Stimulated activated CD4-positive, alpha-beta T cell treated with anti-CD3 and anti-CD28 coated beads, Interleukin-4, amount 100 ng/mL, for 1 hour (primary cell): ENCODE results near the gene PCBP2.
"Not testable (repeated sequence)": the region's sequence is repeated elsewhere in the genome, so short reads cannot be mapped to it uniquely, and the experiment has no call there.

Experiments
- DNase-seq: peaks from one replicate; pipeline ENCODE4 v3.0.0-alpha.2; 2020

The PCBP2 gene

DNA sequence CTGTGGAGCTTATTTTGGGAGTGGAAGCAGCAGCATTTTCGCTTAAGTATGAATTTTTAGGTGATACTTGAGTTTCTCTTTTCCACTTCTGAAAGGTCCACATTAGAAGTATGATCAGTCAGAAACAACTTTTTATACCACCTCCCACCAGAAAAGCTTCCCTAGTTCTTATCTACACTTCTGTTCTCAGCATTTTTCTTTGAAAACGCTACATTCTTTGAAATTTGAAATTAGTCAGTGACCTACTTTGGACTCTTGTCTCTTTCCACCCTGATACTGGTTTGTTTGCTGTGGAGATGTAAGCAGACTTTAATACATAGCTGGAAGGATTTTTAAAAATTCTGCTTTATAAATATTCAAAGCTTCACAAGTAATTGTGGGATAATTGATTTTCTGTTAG is 22.2 kb downstream of the PCBP2 start:
- DNase-seq = no peak

GRCh38 chr12:53474819-53475218 is 22.9 kb downstream of the PCBP2 start:
- no peak for DNase-seq

DNA sequence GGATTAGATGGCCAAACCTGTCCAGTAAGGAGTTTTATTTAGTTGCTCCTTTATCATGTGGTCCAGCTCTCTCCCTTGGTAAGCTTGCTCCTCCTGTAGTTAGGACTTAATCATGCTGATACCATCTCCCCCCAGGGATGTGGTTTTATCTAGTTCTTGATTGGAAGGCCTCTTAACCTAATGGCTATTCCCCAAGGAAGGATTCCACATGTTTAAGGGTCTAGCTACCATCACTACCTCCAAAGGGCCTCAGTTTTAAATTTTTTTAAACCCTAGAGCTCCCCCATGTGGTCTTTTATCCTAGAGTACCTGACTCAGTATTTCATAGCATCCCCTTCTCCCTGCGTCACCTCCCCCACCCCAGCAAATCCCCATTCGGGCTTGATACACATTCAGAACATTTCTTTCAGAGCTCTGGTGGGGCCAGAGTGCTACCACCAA is 24.9 kb downstream of the PCBP2 start:
- DNase-seq = no peak

GRCh38 chr12:53478865-53479264 is 27.0 kb downstream of the PCBP2 start:
- DNase-seq = no peak

DNA sequence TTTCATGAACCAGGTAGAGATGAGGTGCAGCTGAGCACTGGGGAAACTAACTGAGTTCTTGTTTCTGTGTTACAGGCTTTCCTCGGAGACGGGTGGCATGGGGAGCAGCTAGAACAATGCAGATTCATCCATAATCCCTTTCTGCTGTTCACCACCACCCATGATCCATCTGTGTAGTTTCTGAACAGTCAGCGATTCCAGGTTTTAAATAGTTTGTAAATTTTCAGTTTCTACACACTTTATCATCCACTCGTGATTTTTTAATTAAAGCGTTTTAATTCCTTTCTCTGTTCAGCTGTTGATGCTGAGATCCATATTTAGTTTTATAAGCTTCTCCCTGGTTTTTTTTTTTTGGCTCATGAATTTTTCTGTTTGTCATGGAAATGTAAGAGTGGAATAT is 27.4 kb downstream of the PCBP2 start:
- DNase-seq = no peak

DNA sequence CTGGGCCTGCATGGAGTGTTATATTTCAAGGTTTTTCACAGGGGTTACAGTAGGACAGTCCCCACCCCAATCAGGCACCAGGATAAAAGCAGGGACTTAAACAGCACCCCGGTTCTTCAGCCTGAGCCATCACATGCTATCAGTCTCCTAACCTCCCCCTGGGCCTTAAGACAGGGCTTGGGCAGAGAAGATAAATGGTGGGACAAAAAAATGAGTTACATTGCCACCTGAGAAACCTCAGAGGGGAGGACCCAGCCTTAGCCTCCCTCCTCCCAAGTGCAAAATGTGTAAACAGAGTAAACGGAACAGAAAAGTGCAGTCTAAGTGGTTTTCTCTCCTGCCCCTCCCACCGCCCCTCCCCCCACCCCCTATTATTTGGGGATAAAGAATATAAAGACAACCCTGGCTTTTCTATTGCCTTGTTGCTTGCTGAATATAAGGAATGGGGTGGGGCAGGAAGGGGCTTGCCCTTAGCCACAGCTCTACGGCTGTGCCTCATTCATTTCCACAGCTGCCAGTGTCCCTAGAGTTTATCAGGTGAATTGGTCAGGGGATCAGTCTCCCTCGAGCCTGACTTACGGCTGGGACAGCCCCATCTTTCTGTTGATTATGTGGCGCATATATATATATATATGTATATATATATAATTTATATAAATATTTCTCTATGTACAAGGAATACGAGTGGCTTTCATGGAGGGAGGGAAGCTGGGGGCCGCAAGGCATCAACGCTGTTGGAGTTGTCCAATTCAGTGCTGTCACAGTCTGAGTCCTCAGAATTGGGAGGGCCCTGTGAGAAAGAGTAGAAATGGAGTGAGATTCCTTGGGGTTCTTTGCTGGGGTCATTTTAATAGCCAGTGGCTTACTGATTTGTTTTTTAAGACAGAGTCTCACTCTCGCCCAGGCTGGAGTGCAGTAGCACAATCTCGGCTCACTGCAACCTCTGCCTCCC is 28.9 kb downstream of the PCBP2 start:
- no peak for DNase-seq

GRCh38 chr12:53481458-53481857 is 29.6 kb downstream of the PCBP2 start:
- not testable (repeated sequence) for DNase-seq

- DNase-seq = no peak
These were observed 30.2 kb downstream of the PCBP2 start for GRCh38 chr12:53481939-53482586.

GRCh38 chr12:53482626-53483168 is 30.8 kb downstream of the PCBP2 start:
- DNase-seq = no peak

- no peak for DNase-seq
These were observed 31.5 kb downstream of the PCBP2 start for GRCh38 chr12:53483225-53483978.

DNA sequence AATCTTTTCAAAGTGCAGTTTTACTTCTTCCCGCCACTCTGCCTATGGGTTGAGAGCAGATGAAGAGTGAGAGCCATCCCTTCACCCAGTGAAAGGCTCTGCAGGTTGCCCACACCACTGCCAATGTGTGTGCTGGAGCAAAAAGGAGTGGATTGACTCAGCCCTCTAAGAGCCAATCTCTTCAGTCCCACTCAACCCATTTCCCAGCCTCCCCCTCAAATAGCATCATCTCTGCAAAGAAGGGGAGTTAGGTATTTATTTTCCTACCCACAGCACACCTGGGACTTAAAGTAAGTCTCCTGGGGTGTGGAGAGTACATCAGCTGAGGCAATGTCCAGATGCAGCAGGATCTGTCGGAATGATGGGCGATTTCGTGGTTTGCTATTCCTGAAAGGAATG is 32.1 kb downstream of the PCBP2 start:
- no peak for DNase-seq

GRCh38 chr12:53484686-53485575 is 33.0 kb downstream of the PCBP2 start:
- DNase-seq = no peak

DNA sequence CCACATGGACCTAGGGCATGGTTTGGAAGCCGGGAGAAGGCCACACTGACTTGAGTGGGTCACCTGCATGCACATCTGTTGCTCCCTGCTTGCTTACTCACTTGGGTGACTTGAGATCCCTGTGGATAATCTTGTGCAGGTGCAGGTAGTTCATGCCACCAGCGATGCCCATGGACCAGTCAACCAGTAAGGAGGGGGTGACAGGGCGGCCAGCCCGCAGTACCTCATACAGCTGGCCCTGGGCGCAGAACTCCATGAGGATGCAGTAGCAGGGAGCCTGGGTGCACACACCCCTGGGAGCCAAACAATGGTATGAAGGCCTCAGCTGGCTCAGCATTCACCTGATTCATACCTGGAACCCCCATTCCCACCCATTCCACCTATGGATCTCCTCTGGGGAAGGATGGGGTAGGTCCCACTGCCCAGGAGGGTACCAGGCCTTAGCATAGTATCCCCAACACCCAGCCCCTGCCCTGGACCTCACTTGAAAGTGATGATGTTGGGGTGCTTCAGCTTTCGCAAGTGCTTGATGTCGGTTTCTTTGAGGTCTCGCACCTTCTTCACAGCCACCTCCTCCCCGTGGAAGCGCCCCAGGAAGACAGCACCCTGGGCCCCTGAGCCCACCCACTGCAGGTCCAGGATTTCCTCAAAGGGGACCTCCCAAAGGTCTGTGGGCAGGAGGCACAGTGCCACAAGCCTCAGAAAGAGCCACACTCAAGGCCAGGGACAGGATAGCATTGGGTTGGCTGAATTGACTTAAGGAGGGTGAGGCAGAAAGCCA is 34.2 kb downstream of the PCBP2 start:
- no peak for DNase-seq

GRCh38 chr12:53486736-53487487 is 35.0 kb downstream of the PCBP2 start:
- DNase-seq = no peak

DNA sequence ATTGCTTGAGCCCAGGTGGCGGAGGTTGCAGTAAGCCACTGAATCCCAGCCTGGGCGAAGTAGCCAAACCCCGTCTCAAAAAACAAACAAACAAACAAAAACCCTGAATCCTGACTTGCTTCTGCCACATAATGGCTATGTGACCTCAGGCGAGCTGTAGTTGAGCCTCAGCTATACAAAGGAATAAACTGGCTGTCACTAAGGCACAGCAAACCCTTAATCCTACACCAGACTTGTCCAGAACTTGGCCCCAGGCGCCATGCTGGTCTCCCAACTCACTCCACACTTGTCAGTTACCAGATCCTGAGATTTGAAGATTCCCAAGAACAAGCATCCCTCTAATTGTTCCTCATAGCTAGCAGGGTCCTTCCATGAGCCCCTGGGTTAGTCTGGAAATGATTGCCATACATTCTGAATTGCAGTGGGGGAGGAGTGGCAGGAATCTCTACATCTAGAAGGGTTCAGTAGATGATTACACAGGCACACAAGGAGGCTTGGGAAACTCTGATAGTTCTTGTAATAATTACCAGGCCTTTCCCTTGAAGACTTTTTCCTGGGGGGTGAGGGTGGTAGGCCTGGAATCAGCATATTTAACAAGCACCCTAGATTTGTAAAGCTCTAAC is 37.5 kb downstream of the PCBP2 start:
- no peak for DNase-seq

- DNase-seq = no peak
These were observed 40.3 kb downstream of the PCBP2 start for GRCh38 chr12:53492188-53492587.

DNA sequence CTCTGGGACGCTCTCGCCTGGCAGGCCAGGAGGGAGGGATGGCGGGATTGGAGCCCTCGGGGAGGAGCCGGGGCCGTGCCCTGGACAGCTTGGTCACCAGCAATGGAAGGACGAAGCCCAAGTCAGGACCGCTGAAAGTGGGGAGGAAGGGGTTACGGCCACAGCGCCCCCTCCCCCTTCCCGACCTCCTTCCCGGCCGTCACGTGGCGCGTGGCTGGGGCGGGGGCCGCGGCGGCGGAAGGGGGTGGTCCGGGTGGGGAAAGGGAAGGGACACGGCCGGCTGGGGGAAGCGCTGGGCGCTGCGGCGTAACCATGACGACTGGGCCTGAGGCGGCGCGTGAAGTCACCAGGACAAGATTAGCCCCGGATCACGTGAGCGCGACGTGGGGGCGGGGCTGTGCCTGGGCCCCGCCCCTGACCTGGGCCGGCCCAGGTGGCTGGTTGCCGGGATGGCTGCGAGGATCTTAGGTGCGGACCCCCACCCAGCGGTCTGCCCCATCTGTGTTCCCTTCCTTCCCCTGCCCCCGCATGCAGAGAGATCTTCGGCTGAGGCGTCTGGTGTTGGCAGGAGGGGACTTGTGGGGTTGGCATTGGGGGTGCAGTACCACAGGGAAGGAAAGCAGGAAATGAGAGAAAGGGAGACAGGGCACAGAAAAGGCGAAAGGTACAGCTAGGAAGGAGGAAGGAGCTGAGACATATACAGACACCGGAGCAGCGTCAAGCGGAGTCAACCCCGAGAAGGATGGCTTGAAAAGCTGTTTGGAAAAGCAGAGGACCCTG is 41.1 kb downstream of the PCBP2 start:
- DNase-seq = peak; percentile 86

DNA sequence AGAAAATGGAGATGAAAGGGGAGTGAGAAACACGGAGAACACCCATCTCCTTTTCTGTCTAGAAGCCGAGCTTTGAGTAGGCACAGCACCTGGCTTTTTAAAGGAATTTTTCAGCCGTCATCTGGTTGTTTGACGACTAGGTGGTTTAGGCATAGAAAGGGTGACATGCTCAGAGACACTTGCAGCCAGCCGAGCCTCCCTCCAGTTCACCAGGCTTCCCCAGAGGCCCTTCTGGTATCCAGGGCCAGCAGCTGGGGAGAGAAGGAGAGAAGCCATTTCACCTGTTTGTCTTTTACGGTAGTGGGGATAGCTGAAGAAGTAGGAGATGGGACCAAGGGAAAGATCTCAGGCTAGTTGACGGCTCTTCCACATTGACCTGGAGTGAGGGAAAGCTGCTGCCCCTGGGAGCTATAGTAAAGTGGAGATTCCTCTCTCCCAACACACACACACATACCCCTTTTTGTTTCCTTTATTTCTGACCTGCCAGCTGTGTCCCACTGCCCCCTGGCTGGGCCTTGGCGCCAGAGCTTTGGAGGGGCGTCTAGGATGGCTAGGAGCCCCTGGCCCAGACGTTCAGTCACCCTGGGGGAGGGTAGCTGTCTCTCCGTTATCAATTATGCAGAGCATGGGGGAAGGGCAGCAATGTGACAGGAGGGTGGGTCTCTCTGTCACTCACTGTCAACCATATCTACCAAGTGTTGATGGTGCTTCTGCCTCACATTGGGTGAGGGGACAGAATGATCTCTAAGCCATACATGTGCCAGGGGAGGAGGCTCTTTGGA is 41.9 kb downstream of the PCBP2 start:
- no peak for DNase-seq
